ENCODE results near the gene ITGAV.

- TF ChIP-seq CTCF (IDR thresholded peaks at IDR 0.05) (no peak), POLR2A (IDR thresholded peaks at IDR 0.05) (no peak), POLR2AphosphoS5 (IDR thresholded peaks at IDR 0.05) (no peak), EP300 (IDR thresholded peaks at IDR 0.05) (no peak)
These were observed 42.6 kb downstream of the ITGAV start for GRCh38 chr2:186632417-186632816.
